ENCODE results near the gene SYNE2. TPM values are rescaled to one million over a fixed set of nuclear protein-coding genes. Genes with fewer than 3 reads are reported as not detected.

SYNE2 gene
- total RNA-seq, 1 donor from 2014 or later: 81.4 TPM

DNA sequence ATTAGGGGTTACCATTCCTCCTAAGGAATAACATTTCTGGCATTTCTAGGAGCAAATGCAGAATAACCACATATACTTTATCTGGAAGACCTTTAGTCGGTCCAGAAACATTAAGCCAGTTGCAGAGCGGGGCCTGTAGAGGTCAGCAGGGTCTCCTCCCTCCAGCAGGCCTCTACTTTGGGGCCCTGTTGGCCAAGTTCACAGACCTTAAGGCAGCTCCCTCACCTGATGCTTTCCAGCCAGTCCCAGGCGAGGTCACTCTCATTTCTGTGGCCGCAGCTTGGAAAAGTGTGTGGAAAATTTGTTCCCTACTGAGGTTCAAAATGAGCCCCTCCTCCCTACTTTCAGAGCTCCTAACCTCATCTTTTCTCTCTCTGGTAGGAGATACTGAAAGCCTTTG, 367.3 kb downstream of the SYNE2 start:
- H3K27me3 ChIP-seq (ENCODE audit: control insufficient read depth in 3 of 3, insufficient read depth in 3 of 3, low read length in 3 of 3): no peaks in the 10 kb centered on the region
- H3K4me3 ChIP-seq (ENCODE audit: low read length in 3 of 3): peak overlapping the region; percentile 12 to 59 (median 58)
- peak overlapping the region; percentile 58 to 84 (median 73) for H3K9ac ChIP-seq (ENCODE audit: low read depth in 1 of 3, low read length in 3 of 3)
- H3K36me3 ChIP-seq (ENCODE audit: control insufficient read depth in 3 of 3, insufficient read depth in 3 of 3, low read length in 3 of 3): peaks cover 70 to 90% (median 87%) of the 10 kb centered on the region in 3 donors
- no peaks in the 10 kb centered on the region for H3K9me3 ChIP-seq (ENCODE audit: control insufficient read depth in 3 of 3, low read length in 3 of 3)
- H3K4me1 ChIP-seq (ENCODE audit: control insufficient read depth in 3 of 3, insufficient read depth in 3 of 3, low read length in 3 of 3): peaks cover 57 to 79% (median 66%) of the 10 kb centered on the region in 3 donors
- peak overlapping the region; percentile 94 for H3K27ac ChIP-seq (ENCODE audit: low read depth, low read length)

DNA sequence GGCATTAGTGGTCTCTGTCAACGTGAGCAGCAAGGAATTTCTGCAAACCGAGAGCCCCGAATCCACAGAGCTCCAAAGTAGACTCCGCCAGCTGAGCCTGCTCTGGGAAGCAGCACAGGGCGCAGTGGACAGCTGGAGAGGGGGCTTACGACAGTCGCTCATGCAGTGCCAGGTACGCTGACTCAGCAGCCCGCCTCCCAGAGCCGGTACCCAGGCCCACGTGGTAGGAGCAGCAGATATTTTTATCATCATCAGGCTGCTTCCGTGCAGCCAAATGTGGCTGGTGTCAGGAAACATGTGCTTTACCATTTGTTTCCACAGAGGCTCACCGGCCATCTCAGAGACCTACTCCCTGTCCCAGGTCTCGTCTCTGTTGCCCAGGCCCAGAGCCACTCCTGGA, 367.7 kb downstream of the SYNE2 start:
- peak overlapping the region; percentile 58 to 84 (median 73) for H3K9ac ChIP-seq (ENCODE audit: low read depth in 1 of 3, low read length in 3 of 3)
- H3K4me3 ChIP-seq (ENCODE audit: low read length in 3 of 3): peak overlapping the region; percentile 47 to 59 (median 58)
- no peaks in the 10 kb centered on the region for H3K9me3 ChIP-seq (ENCODE audit: control insufficient read depth in 3 of 3, low read length in 3 of 3)
- H3K27ac ChIP-seq (ENCODE audit: low read depth, low read length): peak overlapping the region; percentile 94
- H3K36me3 ChIP-seq (ENCODE audit: control insufficient read depth in 3 of 3, insufficient read depth in 3 of 3, low read length in 3 of 3): peaks cover 70 to 91% (median 91%) of the 10 kb centered on the region in 3 donors
- peaks cover 61 to 83% (median 70%) of the 10 kb centered on the region in 3 donors for H3K4me1 ChIP-seq (ENCODE audit: control insufficient read depth in 3 of 3, insufficient read depth in 3 of 3, low read length in 3 of 3)
- H3K27me3 ChIP-seq (ENCODE audit: control insufficient read depth in 3 of 3, insufficient read depth in 3 of 3, low read length in 3 of 3): no peaks in the 10 kb centered on the region

GRCh38 chr14:64221391-64222003, 368.7 kb downstream of the SYNE2 start:
- Histone ChIP-seq H3K4me3 (ENCODE audit: low read length in 3 of 3) (peak overlapping the region in 2 of 3 donors; percentile 47 to 49), H3K27ac (ENCODE audit: low read depth, low read length) (peak overlapping the region; percentile 94), H3K9ac (ENCODE audit: low read depth in 1 of 3, low read length in 3 of 3) (peak overlapping the region; percentile 13 to 71 (median 48)), H3K36me3 (ENCODE audit: control insufficient read depth in 3 of 3, insufficient read depth in 3 of 3, low read length in 3 of 3) (peaks cover 64 to 88% (median 87%) of the 10 kb centered on the region in 3 donors), H3K27me3 (ENCODE audit: control insufficient read depth in 3 of 3, insufficient read depth in 3 of 3, low read length in 3 of 3) (no peaks in the 10 kb centered on the region), H3K4me1 (ENCODE audit: control insufficient read depth in 3 of 3, insufficient read depth in 3 of 3, low read length in 3 of 3) (peaks cover 63 to 80% (median 73%) of the 10 kb centered on the region in 3 donors), H3K9me3 (ENCODE audit: control insufficient read depth in 3 of 3, low read length in 3 of 3) (no peaks in the 10 kb centered on the region)

DNA sequence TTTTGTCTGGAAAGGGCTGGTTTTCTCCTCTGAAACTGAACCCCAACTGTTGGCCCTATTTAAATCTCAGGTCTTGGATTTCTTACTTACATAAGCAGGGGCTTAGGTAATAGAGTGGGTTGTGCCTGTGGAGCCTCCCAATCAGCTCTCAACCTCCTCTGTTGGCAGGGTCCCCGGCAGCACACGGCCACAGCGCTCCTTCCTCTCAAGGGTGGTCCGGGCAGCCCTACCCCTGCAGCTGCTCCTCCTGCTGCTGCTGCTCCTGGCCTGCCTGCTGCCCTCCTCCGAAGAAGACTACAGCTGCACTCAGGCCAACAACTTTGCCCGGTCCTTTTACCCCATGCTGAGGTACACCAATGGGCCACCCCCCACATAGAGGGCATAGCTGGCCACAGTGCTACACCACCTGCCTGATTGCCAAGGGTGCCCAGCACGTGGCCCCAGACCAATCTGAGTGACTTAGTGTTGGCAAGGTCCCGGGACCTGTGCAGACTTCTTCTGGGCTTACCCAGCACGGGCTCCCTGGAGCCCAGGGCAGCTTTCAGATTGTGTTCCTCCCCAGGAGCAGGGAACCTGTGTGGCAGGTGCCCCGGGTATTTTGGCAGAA, 372.4 kb downstream of the SYNE2 start:
- no peaks in the 10 kb centered on the region for H3K27me3 ChIP-seq (ENCODE audit: control insufficient read depth in 3 of 3, insufficient read depth in 3 of 3, low read length in 3 of 3)
- no peaks in the 10 kb centered on the region for H3K9me3 ChIP-seq (ENCODE audit: control insufficient read depth in 3 of 3, low read length in 3 of 3)
- peaks cover 65 to 85% (median 85%) of the 10 kb centered on the region in 3 donors for H3K36me3 ChIP-seq (ENCODE audit: control insufficient read depth in 3 of 3, insufficient read depth in 3 of 3, low read length in 3 of 3)
- peak overlapping the region in 2 of 3 donors; percentile 29 to 68 for H3K9ac ChIP-seq (ENCODE audit: low read depth in 1 of 3, low read length in 3 of 3)
- peak overlapping the region in 2 of 3 donors; percentile 6 to 36 for H3K4me3 ChIP-seq (ENCODE audit: low read length in 3 of 3)
- peak overlapping the region; percentile 75 for H3K27ac ChIP-seq (ENCODE audit: low read depth, low read length)
- H3K4me1 ChIP-seq (ENCODE audit: control insufficient read depth in 3 of 3, insufficient read depth in 3 of 3, low read length in 3 of 3): peaks cover 35 to 46% (median 39%) of the 10 kb centered on the region in 3 donors

DNA sequence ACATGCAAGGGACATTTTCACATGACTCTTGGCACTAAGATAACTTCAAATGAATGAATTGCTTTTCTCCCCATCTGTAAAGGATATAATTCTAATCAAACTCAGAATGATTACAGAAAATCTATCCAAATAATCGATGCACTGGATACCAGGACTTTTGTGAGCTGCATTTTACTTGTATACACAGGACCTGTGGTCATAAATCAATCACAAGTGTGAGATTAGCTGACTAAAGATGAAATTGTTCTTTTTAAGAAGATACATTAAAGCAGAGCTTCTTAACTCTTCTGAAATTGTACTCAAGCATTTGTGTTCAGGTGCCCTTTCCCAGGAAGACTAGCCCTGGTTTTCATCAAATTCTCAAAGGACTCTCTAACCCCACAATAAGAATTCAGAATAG, 375.1 kb downstream of the SYNE2 start:
- H3K4me3 ChIP-seq (ENCODE audit: low read length in 3 of 3): no peak overlapping the region
- H3K36me3 ChIP-seq (ENCODE audit: control insufficient read depth in 3 of 3, insufficient read depth in 3 of 3, low read length in 3 of 3): peaks cover 53 to 74% (median 60%) of the 10 kb centered on the region in 3 donors
- no peaks in the 10 kb centered on the region for H3K9me3 ChIP-seq (ENCODE audit: control insufficient read depth in 3 of 3, low read length in 3 of 3)
- peaks cover 31 to 44% (median 33%) of the 10 kb centered on the region in 3 donors for H3K4me1 ChIP-seq (ENCODE audit: control insufficient read depth in 3 of 3, insufficient read depth in 3 of 3, low read length in 3 of 3)
- no peak overlapping the region for H3K27ac ChIP-seq (ENCODE audit: low read depth, low read length)
- H3K27me3 ChIP-seq (ENCODE audit: control insufficient read depth in 3 of 3, insufficient read depth in 3 of 3, low read length in 3 of 3): no peaks in the 10 kb centered on the region
- H3K9ac ChIP-seq (ENCODE audit: low read depth in 1 of 3, low read length in 3 of 3): no peak overlapping the region

- Histone ChIP-seq H3K27me3 (ENCODE audit: control insufficient read depth in 3 of 3, insufficient read depth in 3 of 3, low read length in 3 of 3) (no peaks in the 10 kb centered on the region), H3K4me1 (ENCODE audit: control insufficient read depth in 3 of 3, insufficient read depth in 3 of 3, low read length in 3 of 3) (peaks cover 25 to 32% (median 31%) of the 10 kb centered on the region in 3 donors), H3K36me3 (ENCODE audit: control insufficient read depth in 3 of 3, insufficient read depth in 3 of 3, low read length in 3 of 3) (peaks cover 38 to 58% (median 45%) of the 10 kb centered on the region in 3 donors), H3K9me3 (ENCODE audit: control insufficient read depth in 3 of 3, low read length in 3 of 3) (no peaks in the 10 kb centered on the region), H3K9ac (ENCODE audit: low read depth in 1 of 3, low read length in 3 of 3) (no peak overlapping the region), H3K27ac (ENCODE audit: low read depth, low read length) (no peak overlapping the region), H3K4me3 (ENCODE audit: low read length in 3 of 3) (no peak overlapping the region)
Observed at GRCh38 chr14:64229489-64229888, 376.7 kb downstream of the SYNE2 start.

DNA sequence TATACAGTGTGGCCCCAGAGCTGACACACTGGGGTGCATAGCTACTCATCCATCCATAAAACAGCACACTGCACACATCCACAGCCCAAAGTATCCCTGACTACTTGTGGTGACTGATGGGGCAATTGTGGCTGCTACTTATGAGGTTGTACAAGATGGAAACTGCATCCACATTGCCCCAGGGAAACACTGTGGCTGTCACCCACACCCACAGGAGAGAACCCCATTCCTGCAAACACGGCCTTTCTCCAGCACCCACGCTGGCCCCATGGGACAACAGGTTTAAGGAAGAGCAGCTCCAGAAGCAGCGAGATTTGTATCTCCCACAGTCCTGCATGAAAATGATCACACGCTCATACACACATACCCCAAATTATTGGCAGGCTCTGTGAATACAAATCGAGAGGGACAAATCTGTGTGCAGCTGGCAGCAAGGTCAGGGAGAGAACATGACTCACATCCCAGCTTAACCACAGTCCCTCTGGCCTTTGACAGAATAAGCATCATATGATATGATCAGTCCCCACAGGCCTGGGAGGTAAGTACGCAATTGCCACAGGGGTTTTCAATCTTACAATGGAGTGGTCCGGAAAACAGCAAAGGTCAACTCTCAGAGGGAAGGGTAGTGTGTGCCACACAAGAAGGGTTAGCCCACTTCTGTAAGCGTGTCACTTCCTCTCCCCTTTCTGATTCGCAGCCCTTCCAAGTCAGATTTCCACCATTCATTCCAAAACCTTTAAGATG, 379.5 kb downstream of the SYNE2 start:
- Histone ChIP-seq H3K9ac (ENCODE audit: low read depth in 1 of 3, low read length in 3 of 3) (peak overlapping the region in 1 of 3 donors; percentile 47), H3K36me3 (ENCODE audit: control insufficient read depth in 3 of 3, insufficient read depth in 3 of 3, low read length in 3 of 3) (peaks cover 23 to 38% (median 24%) of the 10 kb centered on the region in 3 donors), H3K4me3 (ENCODE audit: low read length in 3 of 3) (peak overlapping the region in 1 of 3 donors; percentile 8), H3K4me1 (ENCODE audit: control insufficient read depth in 3 of 3, insufficient read depth in 3 of 3, low read length in 3 of 3) (peaks cover 14 to 26% (median 20%) of the 10 kb centered on the region in 3 donors), H3K9me3 (ENCODE audit: control insufficient read depth in 3 of 3, low read length in 3 of 3) (no peaks in the 10 kb centered on the region), H3K27me3 (ENCODE audit: control insufficient read depth in 3 of 3, insufficient read depth in 3 of 3, low read length in 3 of 3) (no peaks in the 10 kb centered on the region), H3K27ac (ENCODE audit: low read depth, low read length) (peak overlapping the region; percentile 90)

DNA sequence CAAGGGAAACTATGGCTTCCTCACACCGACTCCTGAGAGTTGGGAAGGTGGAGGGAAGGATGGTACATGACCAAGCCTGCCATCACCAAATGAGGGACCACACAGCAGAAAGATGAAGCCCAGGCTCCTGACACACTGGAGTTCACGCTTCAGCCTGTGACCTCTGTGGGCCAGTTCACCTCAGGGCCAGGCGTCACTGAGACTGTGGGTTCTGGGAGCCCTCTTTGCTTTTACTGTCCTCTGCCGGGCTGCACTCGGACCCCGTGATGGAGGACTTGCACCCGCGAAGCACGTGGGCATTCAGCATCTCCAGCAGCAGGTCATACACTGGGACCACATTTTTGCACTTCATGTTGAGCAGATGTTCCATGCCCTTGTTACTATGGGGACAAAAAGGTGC, 380.1 kb downstream of the SYNE2 start:
- Histone ChIP-seq H3K27ac (ENCODE audit: low read depth, low read length) (peak overlapping the region; percentile 90), H3K4me3 (ENCODE audit: low read length in 3 of 3) (no peak overlapping the region), H3K9me3 (ENCODE audit: control insufficient read depth in 3 of 3, low read length in 3 of 3) (no peaks in the 10 kb centered on the region), H3K36me3 (ENCODE audit: control insufficient read depth in 3 of 3, insufficient read depth in 3 of 3, low read length in 3 of 3) (peaks cover 16 to 31% (median 19%) of the 10 kb centered on the region in 3 donors), H3K4me1 (ENCODE audit: control insufficient read depth in 3 of 3, insufficient read depth in 3 of 3, low read length in 3 of 3) (peaks cover 14 to 26% (median 20%) of the 10 kb centered on the region in 3 donors), H3K27me3 (ENCODE audit: control insufficient read depth in 3 of 3, insufficient read depth in 3 of 3, low read length in 3 of 3) (no peaks in the 10 kb centered on the region), H3K9ac (ENCODE audit: low read depth in 1 of 3, low read length in 3 of 3) (peak overlapping the region in 1 of 3 donors; percentile 10)

- H3K9me3 ChIP-seq (ENCODE audit: control insufficient read depth in 3 of 3, low read length in 3 of 3): no peaks in the 10 kb centered on the region
Observed at GRCh38 chr14:64233531-64234190, 380.9 kb downstream of the SYNE2 start.

More at GRCh38 chr14:64233531-64234190, 380.9 kb downstream of the SYNE2 start:
- Histone ChIP-seq H3K9ac (ENCODE audit: low read depth in 1 of 3, low read length in 3 of 3) (no peak overlapping the region), H3K4me1 (ENCODE audit: control insufficient read depth in 3 of 3, insufficient read depth in 3 of 3, low read length in 3 of 3) (peaks cover 14 to 26% (median 20%) of the 10 kb centered on the region in 3 donors), H3K36me3 (ENCODE audit: control insufficient read depth in 3 of 3, insufficient read depth in 3 of 3, low read length in 3 of 3) (peaks cover 9 to 24% (median 12%) of the 10 kb centered on the region in 3 donors), H3K27me3 (ENCODE audit: control insufficient read depth in 3 of 3, insufficient read depth in 3 of 3, low read length in 3 of 3) (no peaks in the 10 kb centered on the region), H3K4me3 (ENCODE audit: low read length in 3 of 3) (no peak overlapping the region), H3K27ac (ENCODE audit: low read depth, low read length) (no peak overlapping the region)
